Activated CD8-positive, alpha-beta memory T cell treated with anti-CD3 and anti-CD28 coated beads, Interleukin-2, amount 50 U/mL, for 24 hours (primary cell): ENCODE results near the gene NUDT3.
"Not testable (repeated sequence)": the region's sequence is repeated elsewhere in the genome, so short reads cannot be mapped to it uniquely, and the experiment has no call there.

Experiments
- DNase-seq: peaks from one replicate; pipeline ENCODE4 v3.0.0-alpha.2; 2020; ENCODE audit errors: extremely low read depth

NUDT3 gene

GRCh38 chr6:34393191-34393965 lies 909 bp upstream of the NUDT3 start:
- DNase-seq, result no peak

GRCh38 chr6:34391786-34392496 lies 528 bp downstream of the NUDT3 start:
- peak; percentile 10 for DNase-seq

GRCh38 chr6:34391473-34391785 lies 1.0 kb downstream of the NUDT3 start:
- DNase-seq, result no peak

- DNase-seq, result no peak
Measured at GRCh38 chr6:34390531-34391472, 1.7 kb downstream of the NUDT3 start.

GRCh38 chr6:34389034-34389433 lies 3.4 kb downstream of the NUDT3 start:
- no peak for DNase-seq

GRCh38 chr6:34388421-34388820 lies 4.0 kb downstream of the NUDT3 start:
- no peak for DNase-seq

- DNase-seq, result no peak
Measured at GRCh38 chr6:34386316-34387137, 5.9 kb downstream of the NUDT3 start.

- DNase-seq, result no peak
Measured at GRCh38 chr6:34385793-34386195, 6.7 kb downstream of the NUDT3 start.

- DNase-seq, result no peak
Measured at GRCh38 chr6:34384321-34385153, 7.9 kb downstream of the NUDT3 start.

- no peak for DNase-seq
Measured at GRCh38 chr6:34383656-34384320, 8.7 kb downstream of the NUDT3 start.

- DNase-seq, result no peak
Measured at GRCh38 chr6:34383161-34383631, 9.3 kb downstream of the NUDT3 start.

GRCh38 chr6:34381081-34381480 lies 11.4 kb downstream of the NUDT3 start:
- no peak for DNase-seq

- no peak for DNase-seq
Measured at GRCh38 chr6:34378470-34378869, 14.0 kb downstream of the NUDT3 start.

- DNase-seq, result no peak
Measured at GRCh38 chr6:34377984-34378383, 14.5 kb downstream of the NUDT3 start.

- DNase-seq, result not testable (repeated sequence)
Measured at GRCh38 chr6:34377571-34377970, 14.9 kb downstream of the NUDT3 start.

GRCh38 chr6:34375833-34376232 lies 16.6 kb downstream of the NUDT3 start:
- no peak for DNase-seq

GRCh38 chr6:34374508-34374907 lies 18.0 kb downstream of the NUDT3 start:
- DNase-seq, result no peak

- no peak for DNase-seq
Measured at GRCh38 chr6:34374069-34374468, 18.4 kb downstream of the NUDT3 start.

- no peak for DNase-seq
Measured at GRCh38 chr6:34373511-34373910, 19.0 kb downstream of the NUDT3 start.

- not testable (repeated sequence) for DNase-seq
Measured at GRCh38 chr6:34371865-34372264, 20.6 kb downstream of the NUDT3 start.
